ENCODE results near the gene CADM4.
A peak's percentile ranks its signal among the peaks of the same experiment; 100 is the strongest.
"Not testable (repeated sequence)": the region's sequence is repeated elsewhere in the genome, so short reads cannot be mapped to it uniquely, and the experiment has no call there.

CADM4 gene

GRCh38 chr19:43639519-43640423, at the start of gene CADM4:
TSS of gene CADM4 (minus strand) at chr19:43639850. CDS start at chr19:43639790, 60 bp downstream.
- peak; percentile 47 for DNase-seq (ENCODE audit: low read depth)

- DNase-seq (ENCODE audit: low read depth): no peak
These were observed 48.5 kb upstream of the CADM4 start for GRCh38 chr19:43688059-43688701.

GRCh38 chr19:43687660-43687997, 48.0 kb upstream of the CADM4 start:
- DNase-seq (ENCODE audit: low read depth): no peak

GRCh38 chr19:43684326-43684725, 44.7 kb upstream of the CADM4 start:
- DNase-seq (ENCODE audit: low read depth): no peak

- DNase-seq (ENCODE audit: low read depth): no peak
These were observed 44.3 kb upstream of the CADM4 start for GRCh38 chr19:43683905-43684304.

- DNase-seq (ENCODE audit: low read depth): no peak
These were observed 43.4 kb upstream of the CADM4 start for GRCh38 chr19:43682824-43683661.

- not testable (repeated sequence) for DNase-seq (ENCODE audit: low read depth)
These were observed 42.6 kb upstream of the CADM4 start for GRCh38 chr19:43682269-43682668.

GRCh38 chr19:43681821-43682220, 42.2 kb upstream of the CADM4 start:
- no peak for DNase-seq (ENCODE audit: low read depth)

GRCh38 chr19:43678512-43679261, 39.0 kb upstream of the CADM4 start:
- no peak for DNase-seq (ENCODE audit: low read depth)

- no peak for DNase-seq (ENCODE audit: low read depth)
These were observed 36.3 kb upstream of the CADM4 start for GRCh38 chr19:43675906-43676305.

- DNase-seq (ENCODE audit: low read depth): no peak
These were observed 35.7 kb upstream of the CADM4 start for GRCh38 chr19:43675269-43675879.

GRCh38 chr19:43674596-43674995, 34.9 kb upstream of the CADM4 start:
- DNase-seq (ENCODE audit: low read depth): no peak

- DNase-seq (ENCODE audit: low read depth): no peak
These were observed 34.5 kb upstream of the CADM4 start for GRCh38 chr19:43674183-43674582.

GRCh38 chr19:43673637-43674036, 34.0 kb upstream of the CADM4 start:
- DNase-seq (ENCODE audit: low read depth): no peak

GRCh38 chr19:43672061-43672679, 32.5 kb upstream of the CADM4 start:
- no peak for DNase-seq (ENCODE audit: low read depth)

GRCh38 chr19:43668406-43669109, 28.9 kb upstream of the CADM4 start:
- DNase-seq (ENCODE audit: low read depth): peak; percentile 95

- no peak for DNase-seq (ENCODE audit: low read depth)
These were observed 28.3 kb upstream of the CADM4 start for GRCh38 chr19:43667876-43668405.

- no peak for DNase-seq (ENCODE audit: low read depth)
These were observed 27.7 kb upstream of the CADM4 start for GRCh38 chr19:43667126-43667875.

GRCh38 chr19:43664018-43664417, 24.4 kb upstream of the CADM4 start:
- DNase-seq (ENCODE audit: low read depth): peak; percentile 63

Data from T-helper 22 cell (primary cell).